RWPE1 (cell line): Measurements from ENCODE around the gene AGAP4.
"Not testable (repeated sequence)": the region's sequence is repeated elsewhere in the genome, so short reads cannot be mapped to it uniquely, and the experiment has no call there.

Experiments used
- CTCF ChIA-PET: fragments of 350-600 bp; sonication (Branson Sonifier 250); formaldehyde crosslinking; extraction: SDS; loops from one replicate; lab custom pipeline; 2021; lab: Yijun Ruan, JAX
- POLR2A ChIA-PET: fragments of 400-600 bp; formaldehyde crosslinking; extraction: SDS; loops from one replicate; lab custom pipeline; 2020; ENCODE audit warnings: antibody characterized with exemption; ENCODE audit not compliant: low non-redundant PET; lab: Yijun Ruan, JAX
- DNase-seq: peaks from one replicate; pipeline ENCODE4 v3.0.0; 2012; ENCODE audit warnings: low spot score
- H3K27ac ChIP-seq: fragments of 450-650 bp; 2 replicates; pipeline ENCODE4 v1.5.1; 2017

Gene AGAP4

GRCh38 chr10:45787212-45787741, 60.0 kb downstream of the AGAP4 start:
- POLR2A ChIA-PET, H3K27ac ChIP-seq, DNase-seq, CTCF ChIA-PET: not testable (repeated sequence)

- CTCF ChIA-PET, H3K27ac ChIP-seq, DNase-seq, POLR2A ChIA-PET: not testable (repeated sequence)
Observed at GRCh38 chr10:45786217-45786616, 61.1 kb downstream of the AGAP4 start.
